Urothelium cell line (cell line): ENCODE data around the gene WASF2.

Source experiments
- DNase-seq: peaks from one replicate; pipeline ENCODE4 v3.0.0; 2011; ENCODE audit warnings: low spot score, mixed read lengths
- FAIRE-seq: peaks from 2 replicates; lab custom pipeline; 2011; peaks lifted over from hg19 to GRCh38; lab: Jason Lieb, UNC

Gene WASF2

GRCh38 chr1:27381969-27382762 is 107.8 kb downstream of the WASF2 start:
- DNase-seq (no peak), FAIRE-seq (no peak)

GRCh38 chr1:27380766-27381733 is 108.9 kb downstream of the WASF2 start:
- FAIRE-seq: no peak

GRCh38 chr1:27380224-27380623 is 109.7 kb downstream of the WASF2 start:
- DNase-seq (no peak), FAIRE-seq (no peak)

More at GRCh38 chr1:27380766-27381733, 108.9 kb downstream of the WASF2 start:
- no peak for DNase-seq

GRCh38 chr1:27379564-27380122 is 110.3 kb downstream of the WASF2 start:
- FAIRE-seq: no peak
- DNase-seq: no peak

GRCh38 chr1:27377760-27378495 is 112.0 kb downstream of the WASF2 start:
- DNase-seq (no peak), FAIRE-seq (no peak)

GRCh38 chr1:27374362-27375086 is 115.4 kb downstream of the WASF2 start, which contains the start of gene FCN3:
Gene FCN3, minus strand, starts transcription at chr1:27374824. Its CDS starts 6 bp downstream, at chr1:27374818.
- FAIRE-seq: no peak
- no peak for DNase-seq

- peak; percentile 41 for DNase-seq
- FAIRE-seq: no peak
Measured at GRCh38 chr1:27372808-27373690, 116.9 kb downstream of the WASF2 start.

- DNase-seq (no peak), FAIRE-seq (no peak)
Measured at GRCh38 chr1:27372022-27372807, 117.8 kb downstream of the WASF2 start.

GRCh38 chr1:27368869-27369582 is 120.9 kb downstream of the WASF2 start:
- DNase-seq (no peak), FAIRE-seq (no peak)

- DNase-seq (no peak), FAIRE-seq (no peak)
Measured at GRCh38 chr1:27367160-27367650, 122.8 kb downstream of the WASF2 start.

GRCh38 chr1:27366411-27367159 is 123.4 kb downstream of the WASF2 start, which contains the start of gene MAP3K6:
Gene MAP3K6, minus strand, starts transcription at chr1:27366961. Its CDS starts 364 bp downstream, at chr1:27366597.
- DNase-seq (peak; percentile 89), FAIRE-seq (no peak)

GRCh38 chr1:27366113-27366410 is 123.9 kb downstream of the WASF2 start:
- FAIRE-seq (no peak), DNase-seq (peak; percentile 84)

- DNase-seq: peak; percentile 92
- peak; percentile 48 for FAIRE-seq
Measured at GRCh38 chr1:27365372-27366112, 124.4 kb downstream of the WASF2 start.

- FAIRE-seq (no peak), DNase-seq (no peak)
Measured at GRCh38 chr1:27364696-27365371, 125.1 kb downstream of the WASF2 start.
